ENCODE results near the gene RBFOX2.

The RBFOX2 gene

DNA sequence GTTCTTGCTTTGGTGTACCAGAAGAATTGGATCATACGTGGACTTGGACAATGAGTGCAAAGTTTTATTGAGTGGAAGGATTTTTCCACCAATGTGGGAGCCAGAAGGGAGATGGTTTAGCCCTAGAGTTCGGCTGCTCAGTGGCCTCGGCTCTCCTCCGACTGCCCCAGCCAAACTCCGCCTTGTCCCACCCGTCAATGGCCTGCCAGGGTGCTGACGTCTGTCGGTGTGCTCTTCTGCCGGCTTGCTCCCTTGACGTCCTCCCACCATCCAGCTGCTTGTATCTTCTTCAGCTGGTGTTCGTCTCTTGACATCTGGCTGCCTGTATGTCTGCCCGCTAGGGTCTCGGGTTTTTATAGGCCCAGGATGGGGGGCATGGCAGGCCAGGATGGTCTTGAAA lies 156.2 kb downstream of the RBFOX2 start:
- Histone ChIP-seq H3K27ac (no peak overlapping the region), H3K36me3 (no peaks in the 10 kb centered on the region), H3K4me3 (ENCODE audit: low read depth, low read length) (no peak overlapping the region), H3K9me3 (ENCODE audit: severe bottlenecking) (no peaks in the 10 kb centered on the region), H3K27me3 (ENCODE audit: insufficient read depth, low read depth, severe bottlenecking) (peaks cover 4% of the 10 kb centered on the region)
- TF ChIP-seq, protein P1, sequence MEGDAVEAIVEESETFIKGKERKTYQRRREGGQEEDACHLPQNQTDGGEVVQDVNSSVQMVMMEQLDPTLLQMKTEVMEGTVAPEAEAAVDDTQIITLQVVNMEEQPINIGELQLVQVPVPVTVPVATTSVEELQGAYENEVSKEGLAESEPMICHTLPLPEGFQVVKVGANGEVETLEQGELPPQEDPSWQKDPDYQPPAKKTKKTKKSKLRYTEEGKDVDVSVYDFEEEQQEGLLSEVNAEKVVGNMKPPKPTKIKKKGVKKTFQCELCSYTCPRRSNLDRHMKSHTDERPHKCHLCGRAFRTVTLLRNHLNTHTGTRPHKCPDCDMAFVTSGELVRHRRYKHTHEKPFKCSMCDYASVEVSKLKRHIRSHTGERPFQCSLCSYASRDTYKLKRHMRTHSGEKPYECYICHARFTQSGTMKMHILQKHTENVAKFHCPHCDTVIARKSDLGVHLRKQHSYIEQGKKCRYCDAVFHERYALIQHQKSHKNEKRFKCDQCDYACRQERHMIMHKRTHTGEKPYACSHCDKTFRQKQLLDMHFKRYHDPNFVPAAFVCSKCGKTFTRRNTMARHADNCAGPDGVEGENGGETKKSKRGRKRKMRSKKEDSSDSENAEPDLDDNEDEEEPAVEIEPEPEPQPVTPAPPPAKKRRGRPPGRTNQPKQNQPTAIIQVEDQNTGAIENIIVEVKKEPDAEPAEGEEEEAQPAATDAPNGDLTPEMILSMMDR (IDR thresholded peaks at IDR 0.05; ENCODE audit: low read depth, low read length) = no peak
- no peak for DNase-seq

GRCh38 chr22:35870517-35871293 lies 157.9 kb downstream of the RBFOX2 start:
- no peaks in the 10 kb centered on the region for H3K9me3 ChIP-seq (ENCODE audit: severe bottlenecking)
- TF ChIP-seq, protein P1 (IDR thresholded peaks at IDR 0.05; ENCODE audit: low read depth, low read length) = no peak
- H3K27me3 ChIP-seq (ENCODE audit: insufficient read depth, low read depth, severe bottlenecking) = peaks cover 20% of the 10 kb centered on the region
- H3K36me3 ChIP-seq = no peaks in the 10 kb centered on the region
- DNase-seq = no peak
- H3K27ac ChIP-seq = no peak overlapping the region
- no peak overlapping the region for H3K4me3 ChIP-seq (ENCODE audit: low read depth, low read length)

GRCh38 chr22:35868938-35869337 lies 159.7 kb downstream of the RBFOX2 start:
- Histone ChIP-seq H3K36me3 (no peaks in the 10 kb centered on the region), H3K27me3 (ENCODE audit: insufficient read depth, low read depth, severe bottlenecking) (peaks cover 22% of the 10 kb centered on the region), H3K9me3 (ENCODE audit: severe bottlenecking) (no peaks in the 10 kb centered on the region), H3K27ac (no peak overlapping the region), H3K4me3 (ENCODE audit: low read depth, low read length) (no peak overlapping the region)
- TF ChIP-seq, protein P1 (IDR thresholded peaks at IDR 0.05; ENCODE audit: low read depth, low read length) = no peak
- DNase-seq = no peak

GRCh38 chr22:35866651-35867050 lies 162.0 kb downstream of the RBFOX2 start:
- no peak for DNase-seq
- TF ChIP-seq, protein P1 (IDR thresholded peaks at IDR 0.05; ENCODE audit: low read depth, low read length) = no peak
- Histone ChIP-seq H3K27me3 (ENCODE audit: insufficient read depth, low read depth, severe bottlenecking) (peaks cover 22% of the 10 kb centered on the region), H3K27ac (no peak overlapping the region), H3K9me3 (ENCODE audit: severe bottlenecking) (no peaks in the 10 kb centered on the region), H3K4me3 (ENCODE audit: low read depth, low read length) (no peak overlapping the region), H3K36me3 (no peaks in the 10 kb centered on the region)

DNA sequence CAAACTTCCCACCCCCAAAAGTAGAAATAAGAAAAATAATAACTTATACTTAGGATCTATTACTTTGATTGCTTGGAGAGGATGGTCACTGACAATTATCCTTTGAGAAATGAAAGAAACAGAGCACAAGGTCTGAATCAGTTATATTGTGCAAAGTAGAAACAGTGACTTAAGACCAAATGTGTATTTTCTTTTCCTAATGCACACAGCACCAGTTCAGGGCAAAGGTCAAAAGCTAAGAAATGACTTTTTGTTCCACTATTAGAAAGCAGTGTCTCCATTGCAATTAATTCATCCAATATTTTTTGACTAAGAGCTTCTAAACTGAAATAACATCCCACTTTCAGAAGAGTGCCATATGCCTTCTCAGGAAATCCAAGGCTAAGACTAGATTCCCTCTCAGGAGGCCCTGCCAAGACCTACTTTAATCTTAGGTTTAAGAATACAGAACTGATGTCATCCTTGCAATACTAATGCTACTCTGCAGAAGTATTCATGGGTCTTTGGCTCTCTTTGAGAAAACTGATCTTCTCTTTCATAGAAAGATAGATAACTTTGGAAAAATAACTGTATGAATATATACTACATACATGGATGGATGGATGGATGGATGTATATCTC lies 164.0 kb downstream of the RBFOX2 start:
- Histone ChIP-seq H3K27me3 (ENCODE audit: insufficient read depth, low read depth, severe bottlenecking) (peaks cover 22% of the 10 kb centered on the region), H3K36me3 (no peaks in the 10 kb centered on the region), H3K27ac (no peak overlapping the region), H3K9me3 (ENCODE audit: severe bottlenecking) (no peaks in the 10 kb centered on the region), H3K4me3 (ENCODE audit: low read depth, low read length) (no peak overlapping the region)
- TF ChIP-seq, protein P1 (IDR thresholded peaks at IDR 0.05; ENCODE audit: low read depth, low read length) = no peak
- peak; percentile 20 for DNase-seq
